Measurements from ENCODE around the gene CHST11. TPM values are rescaled to one million over a fixed set of nuclear protein-coding genes. Genes with fewer than 3 reads are reported as not detected.

Gene CHST11
- total RNA-seq, 1 donor from 2014 or later: 15.5 TPM

- H3K36me3 Mint-ChIP-seq: no peaks in the 10 kb centered on the region
- no peak overlapping the region for H3K4me3 Mint-ChIP-seq
- H3K27me3 Mint-ChIP-seq: no peaks in the 10 kb centered on the region
- H3K4me1 Mint-ChIP-seq (ENCODE audit: unreplicated experiment): peaks cover 35% of the 10 kb centered on the region
- no peak overlapping the region for H3K27ac Mint-ChIP-seq
- no peak for TF ChIP-seq CTCF (conservative IDR thresholded peaks at IDR 0.05)
- H3K9me3 Mint-ChIP-seq: no peaks in the 10 kb centered on the region
- no peak for DNase-seq (ENCODE audit: extremely low spot score, unreplicated experiment)
Observed at GRCh38 chr12:104659058-104659457, 202.3 kb downstream of the CHST11 start.

- DNase-seq (ENCODE audit: extremely low spot score, unreplicated experiment): no peak
Observed at GRCh38 chr12:104662203-104662602, 205.5 kb downstream of the CHST11 start.

GRCh38 chr12:104662908-104663307, 206.2 kb downstream of the CHST11 start:
- H3K9me3 Mint-ChIP-seq: no peaks in the 10 kb centered on the region
- no peak overlapping the region for H3K27ac Mint-ChIP-seq
- no peaks in the 10 kb centered on the region for H3K27me3 Mint-ChIP-seq
- H3K4me1 Mint-ChIP-seq (ENCODE audit: unreplicated experiment): peaks cover 10% of the 10 kb centered on the region
- no peak overlapping the region for H3K4me3 Mint-ChIP-seq
- no peak for TF ChIP-seq CTCF (conservative IDR thresholded peaks at IDR 0.05)
- no peak for DNase-seq (ENCODE audit: extremely low spot score, unreplicated experiment)
- H3K36me3 Mint-ChIP-seq: no peaks in the 10 kb centered on the region

More at GRCh38 chr12:104662203-104662602, 205.5 kb downstream of the CHST11 start:
- H3K4me1 Mint-ChIP-seq (ENCODE audit: unreplicated experiment): peaks cover 16% of the 10 kb centered on the region
- H3K27ac Mint-ChIP-seq: no peak overlapping the region
- TF ChIP-seq CTCF (conservative IDR thresholded peaks at IDR 0.05): no peak
- no peaks in the 10 kb centered on the region for H3K36me3 Mint-ChIP-seq
- H3K4me3 Mint-ChIP-seq: no peak overlapping the region
- no peaks in the 10 kb centered on the region for H3K9me3 Mint-ChIP-seq
- H3K27me3 Mint-ChIP-seq: no peaks in the 10 kb centered on the region

- Mint-ChIP-seq H3K4me1 (ENCODE audit: unreplicated experiment) (peaks cover 23% of the 10 kb centered on the region), H3K27ac (no peak overlapping the region), H3K36me3 (no peaks in the 10 kb centered on the region), H3K9me3 (no peaks in the 10 kb centered on the region), H3K27me3 (no peaks in the 10 kb centered on the region), H3K4me3 (no peak overlapping the region)
- TF ChIP-seq CTCF (conservative IDR thresholded peaks at IDR 0.05): no peak
- no peak for DNase-seq (ENCODE audit: extremely low spot score, unreplicated experiment)
Observed at GRCh38 chr12:104664351-104664750, 207.6 kb downstream of the CHST11 start.

- Mint-ChIP-seq H3K36me3 (no peaks in the 10 kb centered on the region), H3K27me3 (no peaks in the 10 kb centered on the region), H3K9me3 (no peaks in the 10 kb centered on the region), H3K4me3 (no peak overlapping the region), H3K4me1 (ENCODE audit: unreplicated experiment) (peaks cover 28% of the 10 kb centered on the region), H3K27ac (no peak overlapping the region)
- no peak for DNase-seq (ENCODE audit: extremely low spot score, unreplicated experiment)
- no peak for TF ChIP-seq CTCF (conservative IDR thresholded peaks at IDR 0.05)
Observed at GRCh38 chr12:104665296-104665695, 208.5 kb downstream of the CHST11 start.

GRCh38 chr12:104667139-104667538, 210.4 kb downstream of the CHST11 start:
- no peak overlapping the region for H3K4me3 Mint-ChIP-seq
- H3K4me1 Mint-ChIP-seq (ENCODE audit: unreplicated experiment): peaks cover 46% of the 10 kb centered on the region
- DNase-seq (ENCODE audit: extremely low spot score, unreplicated experiment): no peak
- TF ChIP-seq CTCF (conservative IDR thresholded peaks at IDR 0.05): no peak
- H3K9me3 Mint-ChIP-seq: no peaks in the 10 kb centered on the region
- H3K27ac Mint-ChIP-seq: no peak overlapping the region
- no peaks in the 10 kb centered on the region for H3K27me3 Mint-ChIP-seq
- no peaks in the 10 kb centered on the region for H3K36me3 Mint-ChIP-seq
